Airway epithelial cell (primary cell): Measurements from ENCODE around the gene MVK. TPM values are rescaled to one million over a fixed set of nuclear protein-coding genes. Genes with fewer than 3 reads are reported as not detected.

Source experiments
- total RNA-seq: library from RNA; depleted of rRNA; stranded (reverse); fragments of >200 nt; gene quantifications from 2 replicates; pipeline ENCODE4 v1.2.3, GENCODE V29; 2015

Gene MVK
- 72.3 and 85.9 TPM in 2 replicates for total RNA-seq

DNA sequence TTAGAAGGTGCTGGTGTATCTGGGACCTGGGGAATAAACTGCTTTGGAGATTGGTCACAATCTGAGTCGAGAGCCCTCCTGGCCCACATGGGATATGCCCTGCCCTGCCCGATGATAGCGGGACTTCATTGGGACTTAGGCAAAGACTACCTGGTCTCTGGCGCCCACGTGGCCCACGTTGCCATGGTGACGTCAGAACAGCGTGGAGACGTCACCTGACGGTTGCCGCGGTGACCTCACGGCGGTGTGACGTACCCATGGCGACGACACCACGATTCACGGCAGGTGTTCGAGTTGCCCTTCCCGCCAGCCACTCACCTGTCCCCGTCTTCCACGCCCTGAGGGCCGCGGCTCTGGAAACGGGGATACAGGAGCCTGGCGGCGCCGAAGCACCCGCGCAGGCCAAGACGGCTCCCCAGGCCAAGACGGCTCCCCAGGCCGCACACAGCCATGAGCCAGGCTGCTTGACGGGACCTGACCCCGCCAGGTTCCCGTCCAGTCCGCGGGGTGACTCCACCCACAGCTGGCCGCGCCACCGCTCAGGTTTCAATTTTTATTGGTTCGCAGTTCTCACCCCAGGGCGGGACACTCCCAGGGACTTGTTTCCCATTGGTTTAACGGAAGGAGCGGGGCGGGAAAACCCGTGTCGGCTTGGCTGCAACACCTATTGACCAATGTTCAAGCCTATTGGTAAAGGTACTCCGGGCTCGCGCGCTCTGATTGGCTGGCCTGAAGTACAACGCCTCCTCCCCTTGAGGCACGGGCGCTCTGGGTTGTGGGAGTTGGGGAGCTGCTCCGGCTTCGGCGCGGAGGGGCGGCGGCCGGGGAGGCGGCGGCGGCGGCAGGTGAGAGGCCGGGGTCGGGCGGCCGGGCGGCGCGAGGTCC is at the start of gene MVK, which contains the start of gene MMAB:
Gene MVK, plus strand, starts transcription at position 766 of the 885 bp plus-strand sequence. CDS start 1,029 bp downstream, outside the sequence.
Gene MMAB, minus strand, starts transcription at position 476 of the 885 bp plus-strand sequence. Its CDS starts 24 bp downstream, at position 452.

Other genes starting within 250 kb of the MVK start
- gene MYO1H, start 225.9 kb upstream of the MVK start, total RNA-seq, result 0.14 and 1.3 TPM in 2 replicates
- 33.0 and 36.8 TPM in 2 replicates for gene KCTD10, start 96.5 kb upstream of the MVK start, total RNA-seq
- 26.0 and 28.2 TPM in 2 replicates for gene UBE3B, start 96.2 kb upstream of the MVK start, total RNA-seq
- gene MMAB, start 290 bp upstream of the MVK start, total RNA-seq, result 50.2 and 72.5 TPM in 2 replicates
- 0.46 and 0.63 TPM in 2 replicates for gene FAM222A, start 140.0 kb downstream of the MVK start, total RNA-seq